Heart right ventricle (tissue), 16 donors: ENCODE data around the gene EEF1AKMT2. TPM values are rescaled to one million over a fixed set of nuclear protein-coding genes. Genes with fewer than 3 reads are reported as not detected.

Experiments used
- ATAC-seq, 8 donors: fragments of 200-7000 bp; cut with Tn5 transposase; one replicate each; pipeline ENCODE4 v1.9.1; 2020; ENCODE audit warnings: mild to moderate bottlenecking in 8 of 8, moderate library complexity in 8 of 8, moderate number of reproducible peaks in 1 of 8
- DNase-seq, 2 donors: peaks; one replicate each; pipeline ENCODE4 v3.0.0-alpha.2; 2020
- H3K27ac ChIP-seq, 10 donors: fragments of 200-600 bp; sonication (generic) in 2 of 10; one replicate each; pipeline versions ENCODE4 v1.5.0 to v1.8.0; 2020 to 2022; ENCODE audit warnings: mild to moderate bottlenecking in 3 of 10
- H3K27me3 ChIP-seq, 7 donors: fragments of 200-600 bp; one replicate each; pipeline ENCODE4 v1.8.0; 2021 to 2022; ENCODE audit warnings: mild to moderate bottlenecking in 2 of 7
- H3K36me3 ChIP-seq, 9 donors: fragments of 200-600 bp; sonication (generic) in 1 of 9; one replicate each; pipeline versions ENCODE4 v1.5.0 to v1.8.0; 2020 to 2022; ENCODE audit warnings: mild to moderate bottlenecking in 2 of 9
- H3K4me1 ChIP-seq, 9 donors: fragments of 200-600 bp; sonication (generic) in 1 of 9; one replicate each; pipeline versions ENCODE4 v1.5.0 to v1.8.0; 2020 to 2022; ENCODE audit warnings: mild to moderate bottlenecking in 4 of 9
- H3K4me3 ChIP-seq, 10 donors: fragments of 200-600 bp; sonication (generic) in 2 of 10; one replicate each; pipeline versions ENCODE4 v1.5.0 to v1.8.0; 2020 to 2022; ENCODE audit warnings: mild to moderate bottlenecking in 7 of 10, moderate library complexity in 2 of 10
- H3K9me3 ChIP-seq, 11 donors: fragments of 200-600 bp in 10 of 11; sonication (generic) in 2 of 11; one replicate each; pipeline versions ENCODE4 v1.5.0 to v1.8.0; 2013 to 2022; ENCODE audit warnings: mild to moderate bottlenecking in 2 of 11, control low read depth in 1 of 11, moderate library complexity in 1 of 11
- WGBS, 2 donors: extraction: QIAGEN DNeasy Blood & Tissue Kit; methylation state at CpG; one replicate each; pipeline ENCODE4 v1.1.7; 2013; ENCODE audit warnings: inconsistent platforms in 1 of 2; 5-methylcytosine and 5-hydroxymethylcytosine counted together
- intact Hi-C, 10 donors: fragments of 100-400 bp; cut with DNase I; formaldehyde crosslinking; loops; one replicate each; pipeline versions ENCODE4 v1.11.1 to v1.14.2; 2022
- polyA plus RNA-seq, 2 donors: library from polyadenylated mRNA; stranded (reverse); fragments of 200-250 nt; gene quantifications; one replicate each; pipeline ENCODE4 v1.2.3, GENCODE V29; 2013
- total RNA-seq, 10 donors: library from RNA; stranded (reverse); fragmentation: NEBNext Ultra II Directional in 3 of 10; extraction: Animal tissue kit (Norgen Biotek cat#: 25700) in 3 of 10; gene quantifications; one replicate each; pipeline versions ENCODE4 v1.2.1 to v1.2.4, GENCODE V29; 2021 to 2023
- TF ChIP-seq, protein P1 (sequence below), 9 donors: fragments of 200-600 bp; sonication (generic) in 2 of 9; IDR thresholded peaks; one replicate each; pipeline versions ENCODE4 v1.5.0 to v1.8.0; 2021 to 2022; ENCODE audit warnings: antibody characterized with exemption in 9 of 9, mild to moderate bottlenecking in 5 of 9, moderate library complexity in 1 of 9
- donor health status: Arrhythmogenic right ventricular cardiomyopathy.
- donor health status: ischemic (EF 13 %, LVEDD 7.1; RV severe dilation, severe dysfunction).
- donor health status: healthy with polysubstance abuse.
- donor health status: DM: no; HTN: yes; CAD: no.
- donor health status: DM: no; HTN: no; CAD: no.
- donor health status: ischemic (EF 25% LVEDD 6.9; RV normal size, moderate dysfunction).
- donor health status: ischemic (EF 25% LVEDD 5.7; RV mildly dilated, moderate dysfunction).
- donor health status: healthy.
- donor health status: DM: yes; HTN: yes; CAD: no.
- donor health status: Ischemic cardiomyopathy.
- donor health status: ischemic (EF 35%, LVEDD 5.7; RV mildly dilated, moderate dysfunction).
- donor health status: nonischemic (EF 11% LVEDD 7.7; RV severe dilation, severe dysfunction).
- donor health status: DM: yes; HTN: yes; CAD: no.
- donor health status: PGD.
- donor health status: ischemic (EF 29% LVEDD 5.4; RV normal size, mild dysfunction).
- donor health status: nonischemic (EF 23%, LVEDD 6.1; RV moderate dilation, normal function).

Gene EEF1AKMT2
- total and polyA plus RNA-seq, 12 donors: 7.4 to 18.8 (median 13.0) TPM

DNA sequence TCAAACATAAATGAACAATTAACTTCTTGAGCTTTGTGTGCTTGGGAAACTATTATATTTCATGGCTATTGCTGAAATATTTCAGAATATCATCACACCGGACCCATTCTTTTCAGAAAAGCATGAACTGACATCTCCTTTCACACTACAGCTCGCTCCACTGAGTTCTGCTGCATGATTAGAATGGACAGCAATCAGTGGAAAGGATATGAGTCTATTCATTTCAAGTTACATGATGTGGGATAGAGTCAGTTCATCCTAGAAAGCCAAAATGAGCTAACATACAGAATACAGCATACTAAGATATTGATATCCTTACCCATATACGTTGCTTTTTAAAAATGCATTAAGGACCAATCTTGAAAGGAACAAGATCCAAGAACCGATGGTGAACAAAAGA lies 46.4 kb downstream of the EEF1AKMT2 start:
- no peaks in the 10 kb centered on the region for H3K27me3 ChIP-seq
- TF ChIP-seq, protein P1, sequence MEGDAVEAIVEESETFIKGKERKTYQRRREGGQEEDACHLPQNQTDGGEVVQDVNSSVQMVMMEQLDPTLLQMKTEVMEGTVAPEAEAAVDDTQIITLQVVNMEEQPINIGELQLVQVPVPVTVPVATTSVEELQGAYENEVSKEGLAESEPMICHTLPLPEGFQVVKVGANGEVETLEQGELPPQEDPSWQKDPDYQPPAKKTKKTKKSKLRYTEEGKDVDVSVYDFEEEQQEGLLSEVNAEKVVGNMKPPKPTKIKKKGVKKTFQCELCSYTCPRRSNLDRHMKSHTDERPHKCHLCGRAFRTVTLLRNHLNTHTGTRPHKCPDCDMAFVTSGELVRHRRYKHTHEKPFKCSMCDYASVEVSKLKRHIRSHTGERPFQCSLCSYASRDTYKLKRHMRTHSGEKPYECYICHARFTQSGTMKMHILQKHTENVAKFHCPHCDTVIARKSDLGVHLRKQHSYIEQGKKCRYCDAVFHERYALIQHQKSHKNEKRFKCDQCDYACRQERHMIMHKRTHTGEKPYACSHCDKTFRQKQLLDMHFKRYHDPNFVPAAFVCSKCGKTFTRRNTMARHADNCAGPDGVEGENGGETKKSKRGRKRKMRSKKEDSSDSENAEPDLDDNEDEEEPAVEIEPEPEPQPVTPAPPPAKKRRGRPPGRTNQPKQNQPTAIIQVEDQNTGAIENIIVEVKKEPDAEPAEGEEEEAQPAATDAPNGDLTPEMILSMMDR (IDR thresholded peaks at IDR 0.05): no peak
- H3K36me3 ChIP-seq: peaks cover 0 to 22% (median 0%) of the 10 kb centered on the region in 9 donors
- 70 to 79% methylated on average over 4 of the region's 4 CpGs for WGBS, 2 donors
- H3K27ac ChIP-seq: peak overlapping the region in 9 of 10 donors; percentile 81 to 88 (median 86)
- peaks cover 17 to 41% (median 40%) of the 10 kb centered on the region in 9 donors for H3K4me1 ChIP-seq
- H3K9me3 ChIP-seq: no peaks in the 10 kb centered on the region
- intact Hi-C loops: loop anchor here in 8 of 10 donors (1.0 to 10.0 kb wide), 7 partner anchors 203 to 330 kb away; partner anchors contain the start of gene OAT (in 2 of the 8)
- DNase-seq (no peak), ATAC-seq (no peak)
- H3K4me3 ChIP-seq: peak overlapping the region in 1 of 10 donors; percentile 67

DNA sequence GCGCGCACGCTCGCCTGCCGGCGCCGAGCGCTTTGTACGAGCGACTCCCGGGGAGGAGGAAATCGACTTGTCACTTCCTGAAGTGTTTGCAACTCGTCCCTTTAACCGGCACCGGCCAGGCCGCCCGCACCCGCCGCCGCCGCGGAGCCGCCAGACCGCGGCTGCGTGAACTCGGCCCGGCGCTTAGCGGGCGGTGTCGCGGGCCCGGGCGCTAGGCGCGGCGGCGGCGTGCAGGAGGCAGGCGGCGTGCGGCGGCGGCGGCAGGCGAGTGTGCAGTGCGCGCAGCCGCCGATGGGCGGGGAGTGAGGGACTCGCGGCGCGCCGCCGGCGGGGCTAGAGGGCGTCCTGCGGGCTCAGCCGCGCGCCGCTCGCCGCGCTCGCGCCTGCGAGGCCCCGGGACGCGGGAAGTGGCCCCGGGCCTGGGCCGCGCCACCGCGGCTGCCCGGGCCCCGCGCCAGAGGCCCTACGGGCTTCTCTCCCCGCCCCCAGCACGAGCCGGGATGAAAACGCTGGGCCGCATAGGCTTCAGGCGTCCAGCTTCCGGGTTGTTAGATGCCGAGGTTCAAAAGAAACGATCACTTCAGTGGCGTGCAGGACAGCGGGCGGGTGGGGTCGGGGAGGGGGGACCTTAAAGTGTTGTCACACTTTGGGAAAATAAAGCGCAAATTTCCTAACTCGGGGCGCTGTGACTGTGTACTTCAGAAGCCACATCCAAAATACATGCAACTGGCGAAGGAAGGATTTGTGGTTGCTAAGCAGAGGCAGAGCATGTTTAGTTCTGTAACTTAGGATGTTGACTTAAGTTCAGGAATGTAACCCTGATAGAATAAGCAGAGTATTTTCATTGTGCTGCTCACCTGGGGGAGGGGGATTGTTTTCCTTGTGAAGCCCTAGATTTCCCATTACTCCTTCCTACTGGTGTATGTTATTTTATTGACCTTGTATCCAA lies 47.3 kb downstream of the EEF1AKMT2 start, which contains the start of gene FAM53B:
FAM53B (minus strand) TSS at position 277 of the 949 bp plus-strand sequence. CDS start 37,665 bp downstream, outside the sequence.
- Histone ChIP-seq H3K27ac (peak within 1 kb of the TSS; percentile 76 to 88 (median 86)), H3K4me1 (peaks cover 24 to 49% (median 49%) of the 10 kb centered on the region in 9 donors), H3K9me3 (no peaks in the 10 kb centered on the region), H3K4me3 (peak within 1 kb of the TSS; percentile 61 to 86 (median 79)), H3K36me3 (peaks cover 0 to 22% (median 0%) of the 10 kb centered on the region in 9 donors), H3K27me3 (no peaks in the 10 kb centered on the region)
- TF ChIP-seq, protein P1 (IDR thresholded peaks at IDR 0.05): peak in 2 of 9 donors; percentile 8 to 45
- WGBS, 2 donors: 0% methylated on average over 88 to 100 of the region's 100 CpGs
- intact Hi-C loops: loop anchor here in 8 of 10 donors (1.0 to 10.0 kb wide), 12 partner anchors 37 to 330 kb away; partner anchors contain the start of gene OAT (in 2 of the 8)
- peak; percentile 26 to 80 (median 62) for ATAC-seq
- DNase-seq: peak; percentile 81 to 89

DNA sequence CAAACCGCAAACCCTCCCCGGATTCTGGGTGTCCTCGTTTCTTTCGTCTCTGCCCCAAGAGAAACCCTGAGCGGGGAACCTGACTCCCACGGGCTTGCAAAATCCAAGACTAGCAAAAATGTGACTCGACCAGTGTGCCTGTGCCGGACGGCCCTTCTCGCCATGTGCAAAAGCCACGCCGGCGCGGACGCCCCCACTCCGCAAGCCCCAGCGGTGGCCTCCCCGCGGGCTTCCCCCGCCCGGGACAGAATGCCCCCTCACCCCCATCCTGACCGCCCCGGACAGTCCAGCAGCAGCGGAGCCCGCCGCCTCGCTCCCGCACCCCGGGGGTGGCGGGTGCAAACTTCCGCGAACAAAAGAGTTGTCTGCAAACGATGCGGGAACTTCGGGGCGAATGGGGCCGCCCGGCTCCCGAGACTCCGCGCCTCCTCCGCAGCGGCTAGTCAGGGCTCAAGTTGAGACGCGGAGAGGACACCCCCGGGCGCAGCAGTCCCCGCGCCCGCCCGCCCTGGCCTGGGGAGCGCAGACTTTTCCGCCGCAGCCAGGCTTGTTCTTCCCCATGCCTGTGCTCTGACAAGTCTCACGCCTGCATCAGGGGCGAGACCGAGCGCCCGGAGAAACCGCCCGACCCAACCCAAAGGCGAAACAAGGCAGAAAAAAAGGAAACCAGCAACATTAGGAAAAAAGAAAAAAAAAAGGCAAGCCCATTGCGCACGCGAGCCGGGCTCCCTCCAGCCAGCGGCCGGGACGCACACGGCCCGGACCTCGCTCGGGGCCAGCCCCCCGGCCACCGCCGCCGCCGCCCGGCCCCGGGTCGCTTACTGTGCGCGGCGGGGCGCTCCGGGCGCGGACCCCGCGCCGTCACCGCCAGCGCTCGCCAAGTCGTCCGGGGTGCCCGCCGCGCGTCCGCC lies 48.2 kb downstream of the EEF1AKMT2 start:
- peak in 5 of 8 donors; percentile 8 to 57 (median 16) for ATAC-seq
- intact Hi-C loops: loop anchor here in 8 of 10 donors (2.0 to 10.0 kb wide), 10 partner anchors 36 to 329 kb away; partner anchors contain the start of gene OAT (in 2 of the 8)
- Histone ChIP-seq H3K27ac (peak overlapping the region; percentile 72 to 86 (median 83)), H3K9me3 (no peaks in the 10 kb centered on the region), H3K4me1 (peaks cover 29 to 59% (median 58%) of the 10 kb centered on the region in 9 donors), H3K36me3 (peaks cover 0 to 21% (median 0%) of the 10 kb centered on the region in 9 donors), H3K27me3 (no peaks in the 10 kb centered on the region), H3K4me3 (peak overlapping the region; percentile 61 to 86 (median 79))
- 1% methylated on average over 85 to 100 of the region's 101 CpGs for WGBS, 2 donors
- TF ChIP-seq, protein P1 (IDR thresholded peaks at IDR 0.05): no peak
- peak in 1 of 2 donors; percentile 60 for DNase-seq
